SK-N-SH treated with all-trans-retinoic acid at 6 μM for 48 hours (cell line): Measurements from ENCODE around the gene PTGER2.

Experiments used
- ATAC-seq: fragments of 200-7000 bp; cut with Tn5 transposase; 3 replicates; pipeline ENCODE4 v1.9.1; 2020; ENCODE audit warnings: mild to moderate bottlenecking, moderate library complexity
- ARNTL ChIP-seq: fragments of 450-650 bp; formaldehyde crosslinking; IDR thresholded peaks from 2 replicates; pipeline ENCODE4 v1.5.0; 2020; ENCODE audit warnings: low read depth, mild to moderate bottlenecking, moderate library complexity, borderline replicate concordance
- BACH2 ChIP-seq: fragments of 250-450 bp; sonication (Bioruptor Pico); IDR thresholded peaks from 2 replicates; pipeline ENCODE4 v1.9.0; 2021; ENCODE audit warnings: mild to moderate bottlenecking, borderline replicate concordance
- CREB5 ChIP-seq: fragments of 250-450 bp; sonication (Bioruptor Pico); IDR thresholded peaks from 2 replicates; pipeline ENCODE4 v1.5.1; 2020; ENCODE audit warnings: low read depth, mild to moderate bottlenecking, moderate library complexity
- CSDC2 ChIP-seq: fragments of 250-450 bp; sonication (Bioruptor Pico); IDR thresholded peaks from 2 replicates; pipeline ENCODE4 v1.5.0; 2020; ENCODE audit warnings: mild to moderate bottlenecking, moderate library complexity
- ESRRG ChIP-seq: fragments of 250-450 bp; sonication (Bioruptor Pico); IDR thresholded peaks from 2 replicates; pipeline ENCODE4 v1.6.1; 2021; ENCODE audit warnings: mild to moderate bottlenecking
- GLIS3 ChIP-seq: fragments of 250-450 bp; sonication (Bioruptor Pico); IDR thresholded peaks from 2 replicates; pipeline ENCODE4 v1.5.0; 2020; ENCODE audit warnings: mild to moderate bottlenecking, moderate library complexity
- ISL1 ChIP-seq: fragments of 250-450 bp; sonication (Bioruptor Pico); IDR thresholded peaks from 2 replicates; pipeline ENCODE4 v2.1.2; 2022; ENCODE audit warnings: mild to moderate bottlenecking, moderate library complexity
- OSR1 ChIP-seq: fragments of 250-450 bp; sonication (Bioruptor Pico); IDR thresholded peaks from 2 replicates; pipeline ENCODE4 v1.8.0; 2022; ENCODE audit warnings: moderate library complexity, mild to moderate bottlenecking, inconsistent platforms
- POU6F1 ChIP-seq: fragments of 250-450 bp; sonication (Bioruptor Pico); IDR thresholded peaks from 2 replicates; pipeline ENCODE4 v1.8.0; 2021; ENCODE audit warnings: low read depth, mild to moderate bottlenecking, moderate library complexity, borderline replicate concordance
- PPARA ChIP-seq: fragments of 250-450 bp; sonication (Bioruptor Pico); IDR thresholded peaks from 2 replicates; pipeline ENCODE4 v1.5.0; 2020; ENCODE audit warnings: mild to moderate bottlenecking, borderline replicate concordance
- SNAI2 ChIP-seq: fragments of 250-450 bp; sonication (Bioruptor Pico); IDR thresholded peaks from 2 replicates; pipeline ENCODE4 v1.5.0; 2020; ENCODE audit warnings: mild to moderate bottlenecking, moderate library complexity
- TCF4 ChIP-seq: fragments of 250-450 bp; sonication (Bioruptor Pico); IDR thresholded peaks from 2 replicates; pipeline ENCODE4 v1.8.0; 2021; ENCODE audit warnings: mild to moderate bottlenecking, moderate library complexity, borderline replicate concordance
- TOX ChIP-seq: fragments of 250-450 bp; sonication (Bioruptor Pico); IDR thresholded peaks from 2 replicates; pipeline ENCODE4 v1.8.0; 2021; ENCODE audit warnings: mild to moderate bottlenecking, moderate library complexity, borderline replicate concordance
- TSHZ2 ChIP-seq: fragments of 250-450 bp; sonication (Bioruptor Pico); IDR thresholded peaks from 2 replicates; pipeline ENCODE4 v1.5.0; 2020; ENCODE audit warnings: mild to moderate bottlenecking, moderate library complexity
- ZC3H10 ChIP-seq: fragments of 250-450 bp; sonication (Bioruptor Pico); IDR thresholded peaks from 2 replicates; pipeline ENCODE4 v1.5.1; 2021; ENCODE audit warnings: mild to moderate bottlenecking, moderate library complexity
- ZFP3 ChIP-seq: fragments of 250-450 bp; sonication (Bioruptor Pico); IDR thresholded peaks from 2 replicates; pipeline ENCODE4 v1.5.0; 2020; ENCODE audit warnings: mild to moderate bottlenecking, moderate library complexity
- ZFP30 ChIP-seq: fragments of 450-650 bp; formaldehyde crosslinking; IDR thresholded peaks from 2 replicates; pipeline ENCODE4 v1.5.0; 2022; ENCODE audit warnings: mild to moderate bottlenecking, moderate library complexity
- ZNF70 ChIP-seq: fragments of 450-650 bp; formaldehyde crosslinking; IDR thresholded peaks from 2 replicates; pipeline ENCODE4 v1.5.0; 2020; ENCODE audit warnings: mild to moderate bottlenecking, moderate library complexity
- ZNF8 ChIP-seq: fragments of 450-650 bp; formaldehyde crosslinking; IDR thresholded peaks from 2 replicates; pipeline ENCODE4 v1.5.0; 2020; ENCODE audit warnings: mild to moderate bottlenecking, moderate library complexity
- TF ChIP-seq, protein P1 (sequence below): fragments of 250-450 bp; sonication (Bioruptor Pico); IDR thresholded peaks from 2 replicates; pipeline ENCODE4 v1.8.0; 2020; ENCODE audit warnings: mild to moderate bottlenecking, moderate library complexity, borderline replicate concordance
- TF ChIP-seq, protein P2 (sequence below): fragments of 250-450 bp; sonication (Bioruptor Pico); IDR thresholded peaks from 2 replicates; pipeline ENCODE4 v1.5.1; 2021; ENCODE audit warnings: mild to moderate bottlenecking, moderate library complexity

Gene PTGER2

DNA sequence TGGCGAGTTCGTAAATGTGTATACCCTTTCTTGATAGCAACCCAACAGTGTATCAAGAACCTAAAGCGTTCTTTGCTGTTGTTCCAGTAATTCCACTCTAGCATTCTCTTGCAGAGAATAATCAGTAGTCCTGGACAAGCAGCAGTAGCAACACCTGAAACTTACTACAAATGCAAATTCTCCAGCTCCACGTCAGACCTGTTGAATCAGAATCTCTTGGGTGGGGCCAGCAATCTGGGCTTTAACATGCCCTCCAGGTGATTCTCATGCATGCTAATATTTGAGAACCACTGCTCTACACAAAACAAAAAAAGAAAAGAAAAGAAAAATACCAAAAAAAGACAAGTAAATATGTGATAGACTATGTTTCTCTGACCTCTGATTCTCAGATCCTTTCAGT, 36.6 kb upstream of the PTGER2 start:
- no peak for TF ChIP-seq ZNF8 (CRISPR knock-in tag)
- TF ChIP-seq GLIS3 (CRISPR knock-in tag), result no peak
- TF ChIP-seq TOX (CRISPR knock-in tag), result no peak
- no peak for TF ChIP-seq ZC3H10
- no peak for TF ChIP-seq TSHZ2 (CRISPR knock-in tag)
- TF ChIP-seq ZNF70, result no peak
- no peak for TF ChIP-seq CREB5
- no peak for TF ChIP-seq BACH2 (CRISPR knock-in tag)
- no peak for TF ChIP-seq ZFP3
- ATAC-seq, result no peak

DNA sequence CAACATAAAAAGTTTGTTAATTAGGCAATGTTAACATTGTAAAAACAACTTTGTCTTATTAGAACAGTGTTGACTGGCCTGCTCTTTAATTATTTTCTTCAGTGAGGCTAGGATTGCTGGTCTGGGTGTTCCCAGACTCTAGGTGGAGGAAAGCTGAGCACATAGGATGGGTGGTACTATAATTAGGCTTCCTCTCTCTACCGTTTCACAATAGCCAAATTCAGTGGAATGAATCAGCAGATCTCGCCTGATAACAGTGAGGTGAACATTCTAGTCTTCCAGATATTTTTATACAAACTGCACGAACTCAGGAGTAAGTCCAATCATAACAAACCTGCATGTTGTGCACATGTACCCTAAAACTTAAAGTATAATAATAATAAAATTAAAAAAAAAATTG, 34.7 kb upstream of the PTGER2 start:
- no peak for ATAC-seq
- TF ChIP-seq ZFP30 (CRISPR knock-in tag) (no peak), TOX (CRISPR knock-in tag) (no peak), TCF4 (no peak), ARNTL (no peak), CSDC2 (CRISPR knock-in tag) (no peak), OSR1 (CRISPR knock-in tag) (no peak), GLIS3 (CRISPR knock-in tag) (no peak)
- TF ChIP-seq, protein P1, sequence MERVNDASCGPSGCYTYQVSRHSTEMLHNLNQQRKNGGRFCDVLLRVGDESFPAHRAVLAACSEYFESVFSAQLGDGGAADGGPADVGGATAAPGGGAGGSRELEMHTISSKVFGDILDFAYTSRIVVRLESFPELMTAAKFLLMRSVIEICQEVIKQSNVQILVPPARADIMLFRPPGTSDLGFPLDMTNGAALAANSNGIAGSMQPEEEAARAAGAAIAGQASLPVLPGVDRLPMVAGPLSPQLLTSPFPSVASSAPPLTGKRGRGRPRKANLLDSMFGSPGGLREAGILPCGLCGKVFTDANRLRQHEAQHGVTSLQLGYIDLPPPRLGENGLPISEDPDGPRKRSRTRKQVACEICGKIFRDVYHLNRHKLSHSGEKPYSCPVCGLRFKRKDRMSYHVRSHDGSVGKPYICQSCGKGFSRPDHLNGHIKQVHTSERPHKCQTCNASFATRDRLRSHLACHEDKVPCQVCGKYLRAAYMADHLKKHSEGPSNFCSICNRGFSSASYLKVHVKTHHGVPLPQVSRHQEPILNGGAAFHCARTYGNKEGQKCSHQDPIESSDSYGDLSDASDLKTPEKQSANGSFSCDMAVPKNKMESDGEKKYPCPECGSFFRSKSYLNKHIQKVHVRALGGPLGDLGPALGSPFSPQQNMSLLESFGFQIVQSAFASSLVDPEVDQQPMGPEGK (CRISPR knock-in tag), result no peak
- TF ChIP-seq, all 23 proteins: peak for 0

GRCh38 chr14:52283099-52283498, 31.0 kb upstream of the PTGER2 start:
- TF ChIP-seq CREB5, result no peak
- TF ChIP-seq ZFP3, result no peak
- no peak for TF ChIP-seq TOX (CRISPR knock-in tag)
- no peak for TF ChIP-seq ZNF8 (CRISPR knock-in tag)
- TF ChIP-seq SNAI2, result no peak
- TF ChIP-seq ISL1 (CRISPR knock-in tag), result no peak
- TF ChIP-seq POU6F1 (CRISPR knock-in tag), result no peak
- TF ChIP-seq ZNF70, result no peak
- TF ChIP-seq ESRRG, result no peak
- no peak for TF ChIP-seq ARNTL
- no peak for TF ChIP-seq TSHZ2 (CRISPR knock-in tag)
- TF ChIP-seq CSDC2 (CRISPR knock-in tag), result no peak
- no peak for TF ChIP-seq OSR1 (CRISPR knock-in tag)
- TF ChIP-seq TCF4, result no peak
- no peak for TF ChIP-seq BACH2 (CRISPR knock-in tag)
- TF ChIP-seq, protein P2, sequence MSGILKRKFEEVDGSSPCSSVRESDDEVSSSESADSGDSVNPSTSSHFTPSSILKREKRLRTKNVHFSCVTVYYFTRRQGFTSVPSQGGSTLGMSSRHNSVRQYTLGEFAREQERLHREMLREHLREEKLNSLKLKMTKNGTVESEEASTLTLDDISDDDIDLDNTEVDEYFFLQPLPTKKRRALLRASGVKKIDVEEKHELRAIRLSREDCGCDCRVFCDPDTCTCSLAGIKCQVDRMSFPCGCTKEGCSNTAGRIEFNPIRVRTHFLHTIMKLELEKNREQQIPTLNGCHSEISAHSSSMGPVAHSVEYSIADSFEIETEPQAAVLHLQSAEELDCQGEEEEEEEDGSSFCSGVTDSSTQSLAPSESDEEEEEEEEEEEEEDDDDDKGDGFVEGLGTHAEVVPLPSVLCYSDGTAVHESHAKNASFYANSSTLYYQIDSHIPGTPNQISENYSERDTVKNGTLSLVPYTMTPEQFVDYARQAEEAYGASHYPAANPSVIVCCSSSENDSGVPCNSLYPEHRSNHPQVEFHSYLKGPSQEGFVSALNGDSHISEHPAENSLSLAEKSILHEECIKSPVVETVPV (CRISPR knock-in tag), result no peak
- no peak for TF ChIP-seq PPARA (CRISPR knock-in tag)
- no peak for ATAC-seq
